Adipocyte (in vitro differentiated cells): ENCODE results near the gene AOX1.
"Not testable (repeated sequence)": the region's sequence is repeated elsewhere in the genome, so short reads cannot be mapped to it uniquely, and the experiment has no call there.

ENCODE experiments used
- DNase-seq: peaks from one replicate; pipeline ENCODE4 v3.0.0-alpha.2; 2015; ENCODE audit warnings: low read depth
- H3K27me3 ChIP-seq: replicated peaks from 2 replicates; pipeline ENCODE4 v1.7.0; 2013; ENCODE audit warnings: mild to moderate bottlenecking, low read length, moderate library complexity; ENCODE audit not compliant: control insufficient read depth, insufficient read depth
- H3K36me3 ChIP-seq: 2 replicates; pipeline ENCODE4 v1.7.0; 2013; ENCODE audit warnings: low read length, mild to moderate bottlenecking, moderate library complexity; ENCODE audit not compliant: control insufficient read depth, insufficient read depth, severe bottlenecking
- H3K4me1 ChIP-seq: 2 replicates; pipeline ENCODE4 v1.7.0; 2013; ENCODE audit warnings: mild to moderate bottlenecking, low read length, moderate library complexity; ENCODE audit not compliant: control insufficient read depth, insufficient read depth
- H3K4me3 ChIP-seq: 2 replicates; pipeline ENCODE4 v1.7.0; 2013; ENCODE audit warnings: mild to moderate bottlenecking, low read length, moderate library complexity
- H3K9ac ChIP-seq: 2 replicates; pipeline ENCODE4 v1.7.0; 2013; ENCODE audit warnings: mild to moderate bottlenecking, low read length, moderate library complexity
- H3K9me3 ChIP-seq: 2 replicates; pipeline ENCODE4 v1.7.0; 2013; ENCODE audit warnings: mild to moderate bottlenecking, low read length, moderate library complexity; ENCODE audit not compliant: control insufficient read depth

AOX1 gene

DNA sequence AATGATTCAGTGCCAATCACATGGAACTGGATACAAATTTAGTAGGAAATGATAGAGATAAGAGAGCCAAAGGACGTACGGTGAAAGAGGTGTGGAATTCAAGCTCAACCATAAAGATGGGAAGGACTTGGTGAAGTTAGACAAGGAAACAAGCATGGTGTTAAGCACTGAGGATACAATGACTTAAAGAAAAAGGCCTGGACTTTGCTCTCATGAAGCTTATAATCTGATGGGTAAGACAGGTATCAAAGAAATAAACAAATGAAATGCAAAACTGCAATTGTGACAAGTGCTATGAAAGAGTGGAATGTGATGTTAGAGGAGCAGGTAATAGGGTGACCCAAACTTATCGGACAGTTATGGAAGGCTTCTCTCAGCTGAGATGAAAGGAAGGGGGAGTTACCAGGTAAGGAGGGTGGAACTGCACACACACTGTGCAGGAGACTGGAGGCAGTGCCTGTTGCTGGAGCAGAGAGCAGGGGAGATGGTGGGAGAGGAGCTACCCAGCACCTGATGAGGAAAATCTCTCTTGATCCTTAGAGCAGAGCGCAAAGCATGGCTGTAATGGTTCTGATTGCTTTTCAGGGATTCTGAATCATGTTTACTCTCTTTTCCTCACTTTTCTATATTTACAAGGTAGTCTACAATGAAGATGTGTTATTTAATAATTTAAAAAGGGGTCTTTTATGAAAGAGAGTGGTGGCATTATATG lies 118.3 kb downstream of the AOX1 start:
- no peak for DNase-seq
- peaks cover 12% of the 10 kb centered on the region for H3K4me1 ChIP-seq
- H3K36me3 ChIP-seq = no peaks in the 10 kb centered on the region
- no peaks in the 10 kb centered on the region for H3K27me3 ChIP-seq
- no peak overlapping the region for H3K9ac ChIP-seq
- H3K4me3 ChIP-seq = no peak overlapping the region
- no peaks in the 10 kb centered on the region for H3K9me3 ChIP-seq

DNA sequence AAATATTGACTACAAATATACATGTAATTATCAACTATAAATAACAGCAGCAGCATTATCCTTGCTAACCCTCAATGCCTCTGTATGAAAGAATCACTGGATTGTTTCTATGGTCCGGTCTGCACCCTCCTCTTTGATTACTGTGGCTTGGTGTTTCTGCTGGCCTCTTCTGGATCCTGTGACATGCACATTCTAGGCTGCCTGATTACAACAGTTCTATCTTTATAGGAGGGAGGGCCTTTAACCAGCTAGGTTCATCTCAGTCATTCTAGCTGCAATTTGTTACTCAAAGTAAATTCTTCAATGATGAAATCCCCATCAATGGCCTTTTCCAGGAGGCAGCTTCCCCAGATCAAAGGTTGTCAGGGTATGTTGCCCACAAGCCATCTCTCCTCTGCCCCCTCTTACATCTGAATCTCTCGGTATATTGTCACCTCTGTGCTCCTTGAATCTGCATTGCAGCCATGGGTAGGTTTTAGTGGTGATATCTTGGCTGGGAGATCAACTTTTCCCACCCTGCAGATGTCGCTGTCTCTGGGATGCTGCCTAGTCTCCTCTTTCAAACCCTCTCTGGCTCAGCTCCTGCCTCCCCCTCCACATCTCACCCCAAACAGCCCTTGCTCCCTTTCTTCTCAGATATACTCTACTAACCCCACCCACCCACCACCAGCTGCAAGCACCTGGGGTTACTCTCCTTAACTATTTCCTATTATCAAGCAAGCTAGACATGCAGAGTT lies 119.7 kb downstream of the AOX1 start:
- Histone ChIP-seq H3K9ac (no peak overlapping the region), H3K4me3 (no peak overlapping the region), H3K4me1 (peaks cover 6% of the 10 kb centered on the region), H3K36me3 (no peaks in the 10 kb centered on the region), H3K9me3 (no peaks in the 10 kb centered on the region), H3K27me3 (no peaks in the 10 kb centered on the region)
- DNase-seq = no peak

DNA sequence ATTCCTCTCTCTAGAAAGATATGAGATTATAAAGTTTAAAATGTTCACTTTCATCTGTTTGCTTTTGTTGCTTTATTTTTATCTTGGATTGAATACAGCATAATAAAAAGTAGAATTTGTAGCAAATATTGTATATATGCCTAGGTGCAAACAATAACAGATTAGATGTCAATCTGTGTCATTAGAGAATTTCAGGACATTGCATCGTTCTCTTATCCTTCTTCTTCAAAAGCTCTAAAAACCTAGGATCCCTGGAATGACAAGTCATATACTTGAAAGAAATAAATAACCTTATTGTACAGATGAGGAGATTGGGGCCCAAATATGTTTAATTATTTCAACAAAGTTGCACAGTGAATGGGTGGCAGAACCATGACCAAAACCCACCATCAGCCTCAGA lies 123.1 kb downstream of the AOX1 start:
- H3K27me3 ChIP-seq = no peaks in the 10 kb centered on the region
- peaks cover 13% of the 10 kb centered on the region for H3K4me1 ChIP-seq
- H3K36me3 ChIP-seq = no peaks in the 10 kb centered on the region
- no peak for DNase-seq
- no peak overlapping the region for H3K4me3 ChIP-seq
- H3K9me3 ChIP-seq = no peaks in the 10 kb centered on the region
- no peak overlapping the region for H3K9ac ChIP-seq

DNA sequence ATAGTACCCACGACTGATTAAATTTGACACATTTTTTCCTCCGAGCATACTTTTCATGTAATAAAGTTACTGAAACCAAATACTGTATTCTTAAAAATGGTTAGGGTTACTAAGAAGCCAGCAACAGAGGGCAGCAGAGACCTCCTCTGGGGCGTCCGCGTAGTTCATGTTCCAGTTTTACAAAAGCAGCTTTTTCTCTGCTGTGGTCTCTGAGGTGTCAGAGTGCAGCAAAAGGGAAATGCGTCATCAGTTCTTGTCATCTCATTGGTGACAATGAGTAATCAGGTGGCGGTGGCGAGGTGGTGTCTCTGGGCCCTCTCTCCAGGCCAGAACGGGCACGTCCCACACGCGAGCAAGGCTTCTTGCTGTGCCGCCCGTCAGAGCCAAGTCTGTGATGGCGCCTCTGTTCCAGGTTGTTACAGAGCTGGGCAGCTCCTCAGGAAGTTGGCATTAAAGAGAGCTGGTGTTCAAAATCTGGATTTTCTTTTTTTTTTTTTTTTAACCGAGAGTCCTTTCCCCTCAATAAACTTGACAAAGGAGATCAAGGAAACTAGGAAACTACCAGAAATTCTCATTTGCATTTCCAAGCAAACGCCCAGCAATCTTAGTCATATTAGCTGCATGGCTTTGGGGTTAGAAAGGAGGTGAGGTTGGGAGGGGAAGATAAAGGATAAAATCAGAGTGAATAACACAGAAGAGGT lies 127.3 kb downstream of the AOX1 start:
- no peaks in the 10 kb centered on the region for H3K27me3 ChIP-seq
- peaks cover under 1% of the 10 kb centered on the region for H3K9me3 ChIP-seq
- no peaks in the 10 kb centered on the region for H3K36me3 ChIP-seq
- peak overlapping the region; percentile 79 for H3K4me3 ChIP-seq
- DNase-seq = peak; percentile 97
- peak overlapping the region; percentile 81 for H3K9ac ChIP-seq
- peaks cover 6% of the 10 kb centered on the region for H3K4me1 ChIP-seq

DNA sequence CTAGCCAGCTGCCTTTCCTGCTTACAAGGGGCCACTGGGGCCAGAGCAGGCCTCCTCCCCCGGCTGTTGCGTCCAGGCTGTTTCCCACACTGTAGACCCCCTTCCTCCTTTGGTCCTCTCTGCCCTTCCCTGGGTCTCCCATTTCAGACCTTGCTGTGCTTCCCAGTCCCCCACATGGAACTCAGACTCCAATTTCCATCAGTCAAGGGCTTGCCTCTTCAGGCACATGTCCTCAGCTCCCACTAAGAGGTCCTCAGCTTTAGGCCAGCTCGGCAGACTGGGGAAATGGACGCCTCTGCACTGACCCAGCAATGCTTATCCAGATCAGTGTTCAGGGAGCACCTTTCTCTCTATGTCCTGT lies 127.9 kb downstream of the AOX1 start:
- Histone ChIP-seq H3K9ac (peak overlapping the region; percentile 81), H3K4me3 (peak overlapping the region; percentile 79), H3K27me3 (no peaks in the 10 kb centered on the region), H3K4me1 (peaks cover 6% of the 10 kb centered on the region), H3K36me3 (no peaks in the 10 kb centered on the region), H3K9me3 (peaks cover 5% of the 10 kb centered on the region)
- DNase-seq = no peak

DNA sequence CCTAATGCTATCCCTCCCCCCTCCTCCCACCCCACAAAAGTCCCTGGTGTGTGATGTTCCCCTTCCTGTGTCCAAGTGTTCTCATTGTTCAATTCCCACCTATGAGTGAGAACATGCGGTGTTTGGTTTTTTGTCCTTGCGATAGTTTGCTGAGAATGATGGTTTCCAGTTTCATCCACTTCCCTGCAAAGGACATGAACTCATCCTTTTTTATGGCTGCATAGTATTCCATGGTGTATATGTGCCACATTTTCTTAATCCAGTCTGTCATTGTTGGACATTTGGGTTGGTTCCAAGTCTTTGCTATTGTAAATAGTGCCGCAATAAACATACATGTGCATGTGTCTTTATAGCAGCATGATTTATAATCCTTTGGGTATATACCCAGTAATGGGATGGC lies 129.2 kb downstream of the AOX1 start:
- not testable (repeated sequence) for H3K9me3 ChIP-seq, DNase-seq

DNA sequence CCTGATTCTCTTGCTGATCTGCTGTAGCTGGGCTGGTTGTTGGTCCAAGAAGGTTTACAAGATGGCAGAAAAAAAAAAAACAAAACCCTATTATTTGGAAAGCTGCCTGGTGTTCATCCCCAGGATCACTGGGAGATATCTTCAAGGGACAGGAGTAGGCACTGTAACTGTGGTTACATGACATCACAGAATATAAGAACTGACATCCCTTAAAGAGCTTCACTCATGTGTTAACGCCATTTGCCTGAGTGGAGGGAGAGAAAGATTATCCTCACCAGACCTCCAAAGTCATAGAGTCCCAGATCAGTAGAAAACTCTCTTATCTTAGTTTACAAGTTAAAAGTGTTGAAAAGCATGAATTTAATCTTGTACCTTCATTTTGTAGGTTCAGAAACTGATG lies 130.6 kb downstream of the AOX1 start:
- Histone ChIP-seq H3K9me3 (peaks cover 8% of the 10 kb centered on the region), H3K36me3 (no peaks in the 10 kb centered on the region), H3K4me3 (no peak overlapping the region), H3K27me3 (no peaks in the 10 kb centered on the region), H3K4me1 (peaks cover 6% of the 10 kb centered on the region), H3K9ac (no peak overlapping the region)
- DNase-seq = no peak

More for the DNA sequence above, 129.2 kb downstream of the AOX1 start:
- not testable (repeated sequence) for H3K36me3 ChIP-seq, H3K9ac ChIP-seq, H3K27me3 ChIP-seq, H3K4me1 ChIP-seq, H3K4me3 ChIP-seq
